HG03103 (cell line): ENCODE data around the gene CHKB.

Experiments used
- ATAC-seq: cut with Tn5 transposase; IDR thresholded peaks from one replicate; pipeline ENCODE4 v1.9.1; 2021; ENCODE audit warnings: low read depth; ENCODE audit not compliant: unreplicated experiment

Gene CHKB

GRCh38 chr22:50600967-50601668, 18.5 kb upstream of the CHKB start:
- ATAC-seq, result no peak

DNA sequence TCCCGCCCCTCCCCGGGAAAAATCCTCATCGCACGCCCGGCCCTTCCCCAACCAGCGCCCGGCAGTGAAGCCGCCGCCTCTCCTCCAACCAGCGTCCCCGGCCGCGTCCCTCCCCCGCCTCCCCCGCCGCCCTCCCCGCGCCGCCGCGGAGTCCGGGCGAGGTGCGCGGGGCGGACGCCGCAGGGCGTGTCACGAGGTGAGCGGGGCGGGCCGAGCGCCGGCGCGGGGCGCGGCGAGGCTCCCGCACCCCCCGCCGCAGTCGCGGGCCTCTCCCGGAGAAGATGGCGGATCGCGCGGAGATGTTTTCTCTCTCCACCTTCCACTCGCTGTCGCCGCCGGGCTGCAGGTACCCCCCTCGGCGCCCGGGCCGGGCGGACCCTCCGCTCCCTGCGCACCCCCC, 17.9 kb upstream of the CHKB start, which contains the start of gene MAPK8IP2:
Gene MAPK8IP2, plus strand, starts transcription at position 256 of the 400 bp plus-strand sequence. Its CDS starts 26 bp downstream, at position 282.
- no peak for ATAC-seq

GRCh38 chr22:50599816-50600455, 17.3 kb upstream of the CHKB start:
- no peak for ATAC-seq

DNA sequence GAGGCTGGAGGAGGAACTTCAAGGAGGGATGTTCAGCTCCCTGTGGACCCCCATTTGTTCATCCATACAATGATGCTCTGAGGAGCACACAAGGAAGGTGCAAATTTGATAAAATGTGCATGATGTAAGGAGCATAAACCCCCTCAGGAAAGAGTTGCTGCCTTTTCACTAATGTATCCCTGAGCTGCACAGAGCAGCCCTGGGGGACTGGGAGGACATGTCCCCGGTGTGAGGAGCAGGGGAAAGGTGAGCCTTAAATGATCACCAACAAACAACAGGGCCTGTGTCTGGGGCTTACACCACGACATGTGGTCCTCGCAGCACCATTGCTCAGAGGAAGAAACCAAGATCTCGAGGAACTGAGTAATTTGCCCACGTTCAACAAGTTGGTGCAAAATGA, 14.4 kb upstream of the CHKB start:
- ATAC-seq, result no peak

GRCh38 chr22:50595189-50595588, 12.5 kb upstream of the CHKB start:
- ATAC-seq, result no peak

GRCh38 chr22:50587407-50587806, 4.8 kb upstream of the CHKB start:
- ATAC-seq, result no peak

- ATAC-seq, result no peak
Measured at GRCh38 chr22:50586416-50586815, 3.8 kb upstream of the CHKB start.

DNA sequence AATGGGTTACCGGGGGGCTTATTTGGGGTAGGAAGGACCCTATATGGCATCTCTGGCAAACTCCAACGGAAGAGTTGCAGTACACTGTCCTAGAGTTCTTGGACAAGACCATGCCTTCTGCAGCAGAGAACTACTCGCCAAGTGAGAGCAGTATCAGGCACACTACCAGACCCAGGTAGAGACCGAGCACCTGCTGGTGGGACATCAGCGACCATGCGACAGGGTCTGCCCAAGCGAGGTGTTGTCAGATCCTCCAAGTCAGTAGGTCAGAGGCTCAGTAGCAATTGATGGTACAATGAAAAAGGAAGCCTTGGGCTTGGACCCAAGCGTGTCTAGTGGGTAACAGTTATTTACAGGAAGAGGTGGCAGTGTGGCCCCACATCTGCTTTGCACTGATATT, 3.1 kb upstream of the CHKB start:
- ATAC-seq, result no peak

DNA sequence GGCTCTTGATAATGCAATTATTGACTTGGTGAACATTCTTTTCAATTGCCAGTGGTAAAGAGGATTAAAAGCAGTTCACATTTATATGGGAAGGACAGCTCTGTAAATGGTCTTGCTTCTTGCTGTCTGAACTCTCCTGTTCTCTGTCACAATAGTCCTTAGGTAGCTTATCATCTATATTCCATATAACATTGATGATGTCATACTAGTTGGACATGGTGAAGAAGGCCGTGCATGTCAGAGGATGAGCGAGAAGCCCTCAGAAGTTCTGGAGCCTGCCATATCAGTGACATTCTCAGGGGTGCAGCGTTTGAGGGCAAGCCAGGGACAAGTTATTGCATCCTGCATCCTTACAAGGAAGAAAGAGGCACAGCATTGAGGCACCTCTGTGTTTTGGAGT, 2.6 kb upstream of the CHKB start:
- no peak for ATAC-seq

DNA sequence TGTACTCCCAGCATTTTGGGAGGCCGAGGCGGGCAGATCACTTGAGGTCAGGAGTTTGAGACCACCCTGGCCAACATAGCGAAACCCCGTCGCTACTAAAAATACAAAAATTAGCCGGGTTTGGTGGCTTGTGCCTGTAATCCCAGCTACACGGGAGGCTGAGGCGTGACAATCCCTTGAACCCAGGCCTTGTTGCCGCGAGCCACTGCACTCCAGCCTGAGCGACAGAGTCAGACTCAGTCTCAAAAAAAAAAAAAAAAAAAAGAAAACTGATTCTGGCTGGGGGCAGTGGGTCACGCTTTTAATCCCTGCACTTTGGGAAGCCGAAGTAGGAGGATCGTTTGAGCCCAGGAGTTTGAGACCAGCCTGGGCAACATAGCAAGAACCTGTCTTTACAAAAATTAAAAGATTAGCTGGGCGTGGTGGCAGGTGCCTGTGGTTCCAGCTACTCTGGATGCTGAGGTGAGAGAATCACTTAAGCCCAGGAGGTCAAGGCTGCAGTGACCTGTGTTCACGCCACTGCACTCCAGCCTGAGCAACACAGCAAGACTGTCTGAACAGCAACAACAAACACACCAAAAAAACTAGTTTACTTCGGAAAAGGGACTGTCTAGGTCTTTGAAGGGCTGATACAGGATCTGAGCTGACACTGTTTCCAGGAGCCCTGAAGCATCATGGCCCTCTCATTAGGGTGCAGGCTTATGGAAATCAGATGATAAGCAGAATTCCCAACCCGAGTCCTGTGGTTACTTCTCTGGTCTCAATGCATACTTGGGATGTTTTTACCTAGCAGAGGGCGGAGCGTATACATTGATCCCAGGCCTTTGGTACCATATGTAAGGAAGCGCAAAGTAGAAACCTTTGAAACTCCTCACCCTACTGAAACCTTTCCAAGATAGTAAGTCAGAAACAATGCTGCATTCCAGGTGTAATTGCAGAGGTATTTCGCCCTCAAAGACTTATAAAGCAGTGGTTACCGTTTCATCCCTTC, 1.8 kb upstream of the CHKB start:
- ATAC-seq, result no peak

DNA sequence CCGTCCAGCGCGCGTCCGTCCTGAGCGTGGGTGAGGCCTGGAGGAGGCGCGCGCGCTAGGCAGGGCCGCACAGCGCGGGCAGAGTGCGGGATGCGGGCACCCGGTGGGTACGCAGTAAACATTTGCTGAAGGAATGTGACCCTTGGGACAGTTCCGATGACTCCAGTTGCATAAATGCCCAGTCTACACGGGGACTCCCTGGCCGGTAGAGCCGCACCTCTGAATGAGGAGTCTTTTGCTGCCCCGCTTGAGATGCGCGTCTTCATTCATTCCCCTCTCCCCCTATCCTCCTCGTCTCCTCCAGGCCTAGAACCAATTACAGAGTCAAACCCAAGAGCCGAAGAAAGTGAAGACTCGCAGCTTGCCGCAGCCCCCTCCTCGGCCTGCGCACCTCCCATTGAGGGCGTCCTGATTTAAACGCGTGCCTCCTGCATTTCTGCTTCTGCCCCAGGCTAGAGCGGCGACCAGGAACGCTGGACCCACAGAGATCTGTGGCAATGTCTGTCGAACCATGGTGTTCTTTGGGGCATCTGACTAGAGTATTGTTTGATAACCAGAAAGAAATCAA, 729 bp upstream of the CHKB start:
- no peak for ATAC-seq

DNA sequence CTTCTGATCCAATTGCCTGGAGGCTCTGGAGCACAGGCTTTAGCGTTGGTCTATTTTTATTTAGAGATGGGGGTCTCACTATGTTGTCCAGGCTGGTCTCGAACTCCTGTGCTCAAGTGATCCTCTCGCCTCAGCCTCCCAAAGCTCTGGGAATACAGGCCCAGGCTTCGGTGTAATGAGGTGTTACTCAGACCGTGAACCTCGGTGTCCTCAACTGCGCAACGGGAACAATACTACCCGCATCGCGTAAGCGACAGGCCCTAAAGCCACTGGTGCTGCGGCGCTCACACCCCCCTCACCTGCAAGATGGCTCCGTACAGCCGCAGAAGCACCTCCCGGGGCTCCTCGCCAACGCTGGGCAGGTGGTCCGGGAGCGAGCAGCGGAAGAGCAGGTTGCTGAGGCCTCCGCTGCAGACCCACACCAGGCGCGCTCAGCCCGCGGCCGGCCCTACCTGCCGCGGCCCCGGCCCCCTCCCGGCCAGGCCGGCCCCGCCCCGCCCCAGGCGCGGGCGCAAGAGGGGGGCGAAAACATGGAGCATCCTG, 628 bp downstream of the CHKB start:
- peak; percentile 5 for ATAC-seq

GRCh38 chr22:50581031-50581949, 1.4 kb downstream of the CHKB start:
- no peak for ATAC-seq

GRCh38 chr22:50579752-50580151, 2.9 kb downstream of the CHKB start:
- ATAC-seq, result no peak

- no peak for ATAC-seq
Measured at GRCh38 chr22:50578776-50579310, 3.8 kb downstream of the CHKB start.

DNA sequence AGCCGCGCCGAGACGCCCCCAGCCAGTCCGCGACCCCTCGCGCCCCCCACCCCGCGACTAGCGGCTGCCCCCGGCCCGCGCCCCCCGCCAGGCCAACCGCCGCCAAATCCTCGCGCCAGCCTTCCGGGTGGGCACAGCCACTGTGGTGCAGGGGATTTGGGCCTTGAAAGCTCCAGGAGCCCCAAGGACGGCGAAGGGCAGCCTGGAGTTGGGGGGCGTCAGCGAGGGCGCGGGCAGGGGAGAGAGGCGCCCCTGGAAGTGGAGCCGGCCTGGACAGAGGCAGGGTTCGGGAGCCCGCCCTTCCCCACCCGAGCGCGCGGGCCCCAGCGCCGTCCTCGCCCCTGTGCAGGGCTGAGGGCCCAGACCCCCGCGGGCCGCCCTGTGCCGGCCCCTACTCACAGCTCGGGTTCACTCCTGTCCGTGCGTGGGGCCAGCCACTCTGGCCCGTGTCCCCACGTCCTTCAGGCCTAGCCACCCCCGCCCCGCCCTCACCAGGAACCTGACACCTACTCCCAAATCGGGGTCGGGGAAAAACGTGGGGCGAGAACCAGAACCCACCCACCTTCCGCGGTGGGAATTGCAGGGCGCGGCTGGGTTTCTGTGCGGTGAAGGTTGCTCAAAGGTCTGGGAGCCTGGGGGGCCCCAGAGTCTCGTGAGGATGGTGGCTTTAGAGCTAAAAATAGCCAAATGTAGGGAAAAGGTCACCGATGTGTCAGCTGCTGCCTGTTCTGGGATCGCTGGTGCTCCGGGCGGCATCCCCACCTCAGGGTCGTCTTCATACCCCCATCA, 4.5 kb downstream of the CHKB start, which contains the start of gene CPT1B:
Gene CPT1B, minus strand, starts transcription at position 441 of the 789 bp plus-strand sequence. CDS start 512 bp downstream, outside the sequence.
- ATAC-seq, result no peak

- ATAC-seq, result no peak
Measured at GRCh38 chr22:50577697-50577986, 5.0 kb downstream of the CHKB start.
